GM06990 (cell line): ENCODE measurements around the gene PRKG1.

Experiments used
- DNase-seq: peaks from one replicate; pipeline ENCODE4 v3.0.0-alpha.2; 2011; ENCODE audit not compliant: insufficient read length; ENCODE audit errors: extremely low read depth
- H3K27me3 ChIP-seq: replicated peaks from 2 replicates; pipeline ENCODE4 v1.6.0; 2011; ENCODE audit warnings: low read length; ENCODE audit not compliant: control insufficient read depth, insufficient read depth
- H3K36me3 ChIP-seq: 2 replicates; pipeline ENCODE4 v1.5.1; 2011; ENCODE audit warnings: low read length; ENCODE audit not compliant: control insufficient read depth, insufficient read depth
- H3K4me3 ChIP-seq: replicated peaks from 2 replicates; pipeline ENCODE4 v1.5.1; 2011; ENCODE audit warnings: low read depth, mild to moderate bottlenecking, control low read depth, low read length
- CTCF ChIP-seq: IDR thresholded peaks from 2 replicates; pipeline ENCODE4 v1.5.1; 2011; ENCODE audit warnings: low read length, control low read depth, mild to moderate bottlenecking, inconsistent platforms; ENCODE audit not compliant: insufficient read depth, poor library complexity, severe bottlenecking

PRKG1 gene

DNA sequence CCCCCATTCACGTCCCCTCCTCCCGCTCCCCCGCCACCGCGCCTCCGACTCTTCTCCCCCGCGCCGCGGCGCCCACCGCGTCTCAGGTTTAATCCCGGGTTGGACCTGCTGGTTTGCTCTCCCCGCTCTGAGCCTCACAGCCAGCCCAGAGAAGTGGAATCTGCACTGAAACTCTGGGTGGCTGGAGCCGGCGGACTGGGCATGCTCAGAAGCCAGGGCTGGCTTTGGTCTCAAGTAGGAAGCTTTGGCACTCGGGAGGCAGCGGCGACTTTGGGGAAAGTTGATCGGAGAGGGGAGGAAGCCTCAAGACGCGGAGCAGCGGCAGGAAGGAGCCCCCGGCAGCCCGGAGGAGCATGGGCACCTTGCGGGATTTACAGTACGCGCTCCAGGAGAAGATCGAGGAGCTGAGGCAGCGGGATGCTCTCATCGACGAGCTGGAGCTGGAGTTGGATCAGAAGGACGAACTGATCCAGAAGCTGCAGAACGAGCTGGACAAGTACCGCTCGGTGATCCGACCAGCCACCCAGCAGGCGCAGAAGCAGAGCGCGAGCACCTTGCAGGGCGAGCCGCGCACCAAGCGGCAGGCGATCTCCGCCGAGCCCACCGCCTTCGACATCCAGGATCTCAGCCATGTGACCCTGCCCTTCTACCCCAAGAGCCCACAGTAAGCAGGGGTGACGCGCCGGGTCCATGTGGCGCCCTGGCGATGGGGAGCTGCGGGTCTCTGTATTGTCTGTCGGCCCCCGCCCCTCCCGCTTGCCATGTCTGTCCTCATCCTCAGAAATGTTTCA lies at the start of gene PRKG1:
Gene PRKG1, plus strand, starts transcription at position 250 of the 791 bp plus-strand sequence.
- H3K36me3 ChIP-seq: no peaks in the 10 kb centered on the region
- no peak for TF ChIP-seq CTCF
- H3K4me3 ChIP-seq: peak within 1 kb of the TSS; percentile 2
- DNase-seq: peak; percentile 10
- peaks cover 3% of the 10 kb centered on the region for H3K27me3 ChIP-seq

- H3K4me3 ChIP-seq: no peak overlapping the region
These were observed 45.9 kb upstream of the PRKG1 start for GRCh38 chr10:51028420-51028819.

DNA sequence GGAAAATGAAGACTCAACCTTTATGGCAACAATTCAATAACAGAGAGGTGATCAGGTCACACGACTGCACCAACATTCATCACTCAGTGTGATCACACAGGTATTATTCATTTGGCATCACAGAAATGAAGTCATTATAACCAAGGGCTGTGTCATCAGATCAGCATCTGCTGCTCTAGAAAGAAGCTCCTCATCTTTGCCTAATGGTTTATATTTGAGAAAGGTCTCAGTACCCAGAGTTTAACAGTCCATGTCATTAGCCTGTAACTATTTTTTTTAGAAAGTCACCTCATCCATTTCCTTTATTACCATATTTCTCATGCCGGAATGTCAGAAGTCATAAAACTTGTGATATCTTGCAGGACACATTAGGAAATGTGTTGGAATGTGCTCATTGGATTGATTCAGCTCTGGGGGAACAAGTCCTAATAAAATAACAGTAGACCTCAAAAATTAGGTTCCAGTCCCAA lies 45.1 kb upstream of the PRKG1 start:
- H3K4me3 ChIP-seq: no peak overlapping the region
- DNase-seq: no peak
- TF ChIP-seq CTCF: no peak

More at GRCh38 chr10:51028420-51028819, 45.9 kb upstream of the PRKG1 start:
- H3K36me3 ChIP-seq: no peaks in the 10 kb centered on the region
- H3K27me3 ChIP-seq: no peaks in the 10 kb centered on the region
- DNase-seq: no peak
- TF ChIP-seq CTCF: no peak

GRCh38 chr10:51030480-51030879 lies 43.8 kb upstream of the PRKG1 start:
- no peak for TF ChIP-seq CTCF
- DNase-seq: no peak
- H3K36me3 ChIP-seq: no peaks in the 10 kb centered on the region

More for the DNA sequence above, 45.1 kb upstream of the PRKG1 start:
- Histone ChIP-seq H3K27me3 (no peaks in the 10 kb centered on the region), H3K36me3 (no peaks in the 10 kb centered on the region)

DNA sequence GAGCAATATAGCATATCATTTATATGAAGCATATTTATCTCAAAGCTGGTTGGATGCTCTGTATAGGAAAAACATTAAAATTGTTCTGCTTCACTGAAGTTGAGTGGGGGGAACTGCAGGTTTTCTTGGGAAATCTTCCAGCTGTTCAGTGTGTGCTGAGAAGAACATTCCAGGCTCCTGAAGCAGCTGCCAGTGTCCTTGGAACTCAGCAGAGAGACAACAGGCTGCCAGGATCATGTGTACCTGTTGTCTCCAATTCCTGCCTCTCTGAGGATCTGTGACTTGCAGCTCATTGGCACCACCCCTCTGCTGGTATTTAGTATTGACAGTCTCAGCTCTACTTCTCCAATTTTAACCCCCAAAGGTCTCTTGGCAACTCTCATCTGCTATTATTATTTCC lies 42.3 kb upstream of the PRKG1 start:
- Histone ChIP-seq H3K36me3 (no peaks in the 10 kb centered on the region), H3K4me3 (no peak overlapping the region), H3K27me3 (no peaks in the 10 kb centered on the region)
- DNase-seq: no peak
- TF ChIP-seq CTCF: no peak

More at GRCh38 chr10:51030480-51030879, 43.8 kb upstream of the PRKG1 start:
- Histone ChIP-seq H3K27me3 (no peaks in the 10 kb centered on the region), H3K4me3 (no peak overlapping the region)
